ENCODE data around the gene HTT-AS.

HTT-AS gene

DNA sequence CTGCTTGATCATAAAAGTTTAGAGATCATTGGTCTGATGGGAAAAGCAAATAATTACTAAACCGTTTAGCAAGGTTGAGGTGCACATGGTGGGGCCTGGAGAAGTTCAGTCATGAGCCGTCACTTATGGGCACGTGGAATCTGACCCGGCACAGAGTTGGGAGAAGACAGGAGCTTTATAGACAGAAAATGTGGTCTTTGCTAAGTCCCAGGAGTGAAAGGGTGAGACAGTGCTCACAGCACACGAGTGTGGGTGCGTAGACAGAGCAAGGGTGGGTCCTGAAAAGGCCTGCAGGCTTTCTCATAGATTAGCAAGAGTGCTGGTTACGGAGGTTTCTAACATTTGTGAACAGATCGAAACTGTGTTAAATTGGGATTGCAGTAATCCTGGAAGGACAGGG, 44.0 kb upstream of the HTT-AS start:
- TF ChIP-seq, protein P1, sequence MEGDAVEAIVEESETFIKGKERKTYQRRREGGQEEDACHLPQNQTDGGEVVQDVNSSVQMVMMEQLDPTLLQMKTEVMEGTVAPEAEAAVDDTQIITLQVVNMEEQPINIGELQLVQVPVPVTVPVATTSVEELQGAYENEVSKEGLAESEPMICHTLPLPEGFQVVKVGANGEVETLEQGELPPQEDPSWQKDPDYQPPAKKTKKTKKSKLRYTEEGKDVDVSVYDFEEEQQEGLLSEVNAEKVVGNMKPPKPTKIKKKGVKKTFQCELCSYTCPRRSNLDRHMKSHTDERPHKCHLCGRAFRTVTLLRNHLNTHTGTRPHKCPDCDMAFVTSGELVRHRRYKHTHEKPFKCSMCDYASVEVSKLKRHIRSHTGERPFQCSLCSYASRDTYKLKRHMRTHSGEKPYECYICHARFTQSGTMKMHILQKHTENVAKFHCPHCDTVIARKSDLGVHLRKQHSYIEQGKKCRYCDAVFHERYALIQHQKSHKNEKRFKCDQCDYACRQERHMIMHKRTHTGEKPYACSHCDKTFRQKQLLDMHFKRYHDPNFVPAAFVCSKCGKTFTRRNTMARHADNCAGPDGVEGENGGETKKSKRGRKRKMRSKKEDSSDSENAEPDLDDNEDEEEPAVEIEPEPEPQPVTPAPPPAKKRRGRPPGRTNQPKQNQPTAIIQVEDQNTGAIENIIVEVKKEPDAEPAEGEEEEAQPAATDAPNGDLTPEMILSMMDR (IDR thresholded peaks at IDR 0.05; ENCODE audit: low read depth, low read length, missing control alignments): no peak
- H3K4me3 ChIP-seq (replicated peaks; ENCODE audit: low read depth, low read length): no peak overlapping the region
- DNase-seq (ENCODE audit: extremely low read depth, low read depth): no peak

DNA sequence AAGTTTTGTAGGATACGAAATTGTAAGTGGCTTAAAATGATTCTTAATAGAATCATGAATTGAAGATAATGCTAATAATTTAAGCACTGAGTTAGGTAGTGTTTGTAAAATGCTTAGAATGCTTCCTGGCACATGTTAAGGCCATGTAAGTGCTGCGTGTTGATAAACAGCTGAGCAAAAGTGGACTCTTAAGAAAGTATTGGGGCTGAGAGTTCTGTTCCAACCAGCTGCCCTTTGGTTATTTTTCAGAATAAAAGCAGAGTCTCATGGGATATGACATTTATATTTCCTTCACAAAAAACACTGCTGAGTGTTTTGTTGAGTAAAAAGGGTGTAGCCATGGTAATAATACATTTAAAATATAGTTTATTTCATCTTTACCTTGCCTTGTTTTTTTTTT, 42.6 kb upstream of the HTT-AS start:
- DNase-seq (ENCODE audit: extremely low read depth, low read depth): no peak
- no peak overlapping the region for H3K4me3 ChIP-seq (replicated peaks; ENCODE audit: low read depth, low read length)
- TF ChIP-seq, protein P1 (IDR thresholded peaks at IDR 0.05; ENCODE audit: low read depth, low read length, missing control alignments): no peak

DNA sequence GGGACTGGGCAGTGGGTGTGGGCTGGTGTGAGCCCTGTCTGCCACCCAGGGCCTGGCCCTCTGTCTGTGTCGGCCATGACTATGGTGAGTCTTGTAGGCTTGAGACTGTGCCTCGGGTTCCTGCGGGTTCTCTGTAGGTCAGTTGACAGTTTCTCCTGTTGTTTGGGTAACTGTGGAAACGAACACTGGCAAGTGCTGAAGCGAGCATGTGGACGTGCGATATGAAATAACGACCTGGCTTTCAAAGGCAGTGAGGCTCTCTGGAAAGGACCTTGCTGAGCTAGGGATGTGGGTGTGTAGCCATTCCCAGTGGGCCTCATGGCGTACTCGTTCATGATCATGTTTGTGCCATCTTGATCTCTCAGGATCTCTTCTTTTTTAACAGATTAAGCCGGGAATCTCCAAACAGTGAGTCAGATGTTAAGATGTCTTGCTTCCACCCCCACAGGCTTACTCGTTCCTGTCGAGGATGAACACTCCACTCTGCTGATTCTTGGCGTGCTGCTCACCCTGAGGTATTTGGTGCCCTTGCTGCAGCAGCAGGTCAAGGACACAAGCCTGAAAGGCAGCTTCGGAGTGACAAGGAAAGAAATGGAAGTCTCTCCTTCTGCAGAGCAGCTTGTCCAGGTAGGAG, 41.4 kb upstream of the HTT-AS start:
- H3K4me3 ChIP-seq (replicated peaks; ENCODE audit: low read depth, low read length): no peak overlapping the region
- DNase-seq (ENCODE audit: extremely low read depth, low read depth): no peak
- TF ChIP-seq, protein P1 (IDR thresholded peaks at IDR 0.05; ENCODE audit: low read depth, low read length, missing control alignments): no peak

DNA sequence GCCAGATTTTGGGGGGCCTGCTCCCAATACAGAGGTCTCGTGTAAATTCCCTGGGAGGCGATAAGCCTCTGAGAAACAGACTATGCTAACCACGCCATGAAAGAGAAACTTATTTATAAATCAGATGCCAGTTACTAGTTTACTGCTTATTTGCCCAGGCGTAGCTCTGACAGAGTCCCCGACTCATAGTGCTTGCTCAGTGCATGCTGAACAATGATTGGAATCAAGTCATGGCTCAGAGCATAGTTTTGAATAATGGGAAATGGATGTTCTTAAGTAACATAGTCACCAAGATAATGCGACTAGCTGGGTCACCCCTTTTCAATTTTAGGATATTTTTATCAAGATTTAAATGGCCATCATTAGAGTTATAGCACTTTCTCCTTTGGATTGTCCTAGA, 40.0 kb upstream of the HTT-AS start:
- TF ChIP-seq, protein P1 (IDR thresholded peaks at IDR 0.05; ENCODE audit: low read depth, low read length, missing control alignments): no peak
- DNase-seq (ENCODE audit: extremely low read depth, low read depth): no peak
- no peak overlapping the region for H3K4me3 ChIP-seq (replicated peaks; ENCODE audit: low read depth, low read length)

DNA sequence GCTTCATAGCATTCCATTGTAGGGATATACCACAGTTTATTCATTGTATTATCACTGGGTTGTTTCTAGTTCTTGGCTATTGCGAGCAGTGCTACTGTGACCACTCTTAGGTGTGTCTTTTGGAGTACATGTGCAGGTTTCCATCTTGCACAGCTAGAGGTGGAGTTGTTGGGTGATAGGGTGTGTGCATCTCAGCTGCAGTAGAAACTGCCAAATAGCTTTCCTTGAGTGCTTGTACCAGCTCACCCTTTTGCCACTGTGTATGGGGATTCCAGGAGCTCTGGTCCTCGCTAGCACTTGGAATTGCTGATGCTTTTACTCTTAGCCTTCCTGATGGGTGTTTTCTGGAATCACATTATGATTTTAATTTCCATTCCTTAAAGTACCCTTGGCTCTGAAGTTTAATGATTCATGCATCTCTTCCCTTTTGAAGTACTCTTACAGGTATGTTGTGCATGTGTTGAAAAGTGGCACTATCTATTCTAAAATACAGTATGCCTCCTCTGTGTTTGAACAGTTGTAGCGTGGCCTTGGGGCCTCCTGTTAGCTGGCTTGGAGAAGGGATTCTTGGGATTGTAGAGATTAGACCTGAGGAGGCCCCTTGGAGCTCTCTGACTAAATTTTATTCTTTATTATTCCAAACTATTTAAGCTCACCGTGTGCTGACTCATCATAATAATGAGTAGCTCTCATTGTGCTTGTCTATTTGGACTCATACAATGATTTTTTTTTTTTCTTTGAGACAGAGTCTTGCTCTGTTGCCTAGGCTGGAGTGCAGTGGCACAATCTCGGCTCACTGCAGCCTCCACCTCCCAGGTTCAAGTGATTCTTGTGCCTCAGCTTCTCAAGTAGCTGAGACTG, 38.5 kb upstream of the HTT-AS start:
- TF ChIP-seq, protein P1 (IDR thresholded peaks at IDR 0.05; ENCODE audit: low read depth, low read length, missing control alignments): no peak
- H3K4me3 ChIP-seq (replicated peaks; ENCODE audit: low read depth, low read length): no peak overlapping the region
- no peak for DNase-seq (ENCODE audit: extremely low read depth, low read depth)

DNA sequence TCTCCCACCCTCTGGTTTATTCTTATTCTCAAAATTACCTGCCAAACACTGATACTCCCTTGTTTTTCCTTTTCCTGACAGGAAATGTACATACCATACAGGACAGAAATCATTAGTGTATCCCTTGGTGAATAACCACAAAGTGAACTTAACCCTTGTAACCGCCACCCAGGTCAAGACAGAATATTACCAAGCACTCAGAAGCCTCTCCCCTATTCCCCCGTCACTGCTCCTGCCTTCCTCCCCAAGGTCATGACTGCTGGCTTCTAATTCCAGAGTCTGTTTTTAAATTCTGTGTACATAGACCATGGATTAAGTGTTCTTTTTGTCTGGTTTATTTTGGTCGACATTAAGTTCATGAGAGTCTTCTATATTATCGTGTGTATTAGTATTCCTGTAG, 37.9 kb upstream of the HTT-AS start:
- no peak overlapping the region for H3K4me3 ChIP-seq (replicated peaks; ENCODE audit: low read depth, low read length)
- TF ChIP-seq, protein P1 (IDR thresholded peaks at IDR 0.05; ENCODE audit: low read depth, low read length, missing control alignments): no peak
- no peak for DNase-seq (ENCODE audit: extremely low read depth, low read depth)

Data from HFF-Myc (cell line).